PC-3 (cell line): ENCODE results near the gene LCE7A.

Source experiments
- CTCF ChIP-seq: fragments of 300-600 bp; sonication (generic); conservative IDR thresholded peaks from 2 replicates; pipeline ENCODE4 v1.5.1; 2017; ENCODE audit warnings: antibody characterized with exemption, low read depth, mild to moderate bottlenecking, low read length
- EZH2 ChIP-seq: fragments of 300-600 bp; sonication (generic); IDR thresholded peaks from one replicate; pipeline ENCODE4 v1.6.1; 2017; ENCODE audit warnings: antibody characterized with exemption, mild to moderate bottlenecking, low read length; ENCODE audit not compliant: unreplicated experiment
- EZH2phosphoT487 ChIP-seq: fragments of 300-600 bp; sonication (generic); IDR thresholded peaks from 2 replicates; pipeline ENCODE4 v1.6.1; 2018; ENCODE audit warnings: mild to moderate bottlenecking, antibody characterized with exemption, low read length, borderline replicate concordance

GRCh38 chr1:152909206-152909605, 49.4 kb downstream of the LCE7A start:
- TF ChIP-seq CTCF (no peak), EZH2 (no peak), EZH2phosphoT487 (no peak)
